ENCODE results near the gene PSMG2.
"Not testable (repeated sequence)": the region's sequence is repeated elsewhere in the genome, so short reads cannot be mapped to it uniquely, and the experiment has no call there.

Gene PSMG2

GRCh38 chr18:12726331-12726730, 23.5 kb downstream of the PSMG2 start:
- no peak for DNase-seq

- peak; percentile 72 for DNase-seq
Observed at GRCh38 chr18:12726774-12727550, 24.1 kb downstream of the PSMG2 start.

- DNase-seq = no peak
Observed at GRCh38 chr18:12737243-12737902, 34.5 kb downstream of the PSMG2 start.

- DNase-seq = peak; percentile 20
Observed at GRCh38 chr18:12741351-12741750, 38.5 kb downstream of the PSMG2 start.

GRCh38 chr18:12742453-12742852, 39.6 kb downstream of the PSMG2 start:
- no peak for DNase-seq

- DNase-seq = peak; percentile 55
Observed at GRCh38 chr18:12744103-12744502, 41.3 kb downstream of the PSMG2 start.

GRCh38 chr18:12745095-12745795, 42.4 kb downstream of the PSMG2 start:
- no peak for DNase-seq

- peak; percentile 19 for DNase-seq
Observed at GRCh38 chr18:12747530-12748315, 44.9 kb downstream of the PSMG2 start.

- no peak for DNase-seq
Observed at GRCh38 chr18:12748671-12749070, 45.8 kb downstream of the PSMG2 start.

GRCh38 chr18:12749121-12749520, 46.3 kb downstream of the PSMG2 start:
- no peak for DNase-seq

- peak; percentile 97 for DNase-seq
Observed at GRCh38 chr18:12750076-12750714, 47.4 kb downstream of the PSMG2 start.

GRCh38 chr18:12750715-12751502, 48.1 kb downstream of the PSMG2 start:
- peak; percentile 31 for DNase-seq

GRCh38 chr18:12751503-12751884, 48.7 kb downstream of the PSMG2 start:
- no peak for DNase-seq

GRCh38 chr18:12751891-12752290, 49.0 kb downstream of the PSMG2 start:
- DNase-seq = no peak

- no peak for DNase-seq
Observed at GRCh38 chr18:12754511-12754910, 51.7 kb downstream of the PSMG2 start.

GRCh38 chr18:12755606-12756005, 52.8 kb downstream of the PSMG2 start:
- not testable (repeated sequence) for DNase-seq

- DNase-seq = not testable (repeated sequence)
Observed at GRCh38 chr18:12756619-12757239, 53.9 kb downstream of the PSMG2 start.

GRCh38 chr18:12758566-12758965, 55.7 kb downstream of the PSMG2 start:
- not testable (repeated sequence) for DNase-seq

- DNase-seq = no peak
Observed at GRCh38 chr18:12765126-12765525, 62.3 kb downstream of the PSMG2 start.

GRCh38 chr18:12765586-12765985, 62.7 kb downstream of the PSMG2 start:
- DNase-seq = no peak

GRCh38 chr18:12766986-12767433, 64.2 kb downstream of the PSMG2 start:
- peak; percentile 31 for DNase-seq
